ENCODE results near the gene SGSM1.
A peak's percentile ranks its signal among the peaks of the same experiment; 100 is the strongest.

The SGSM1 gene

GRCh38 chr22:24805790-24806662 is at the start of gene SGSM1:
Gene SGSM1, plus strand, starts transcription at chr22:24806211. Its CDS starts 115 bp downstream, at chr22:24806326.
- DNase-seq, result peak; percentile 80

GRCh38 chr22:24758164-24758799 is 47.7 kb upstream of the SGSM1 start:
- DNase-seq, result peak; percentile 50

GRCh38 chr22:24759765-24760164 is 46.2 kb upstream of the SGSM1 start:
- no peak for DNase-seq

GRCh38 chr22:24760708-24761306 is 45.2 kb upstream of the SGSM1 start:
- DNase-seq, result no peak

- no peak for DNase-seq
These were observed 43.9 kb upstream of the SGSM1 start for GRCh38 chr22:24761888-24762675.

GRCh38 chr22:24763872-24764485 is 42.0 kb upstream of the SGSM1 start:
- no peak for DNase-seq

GRCh38 chr22:24765166-24765565 is 40.8 kb upstream of the SGSM1 start:
- no peak for DNase-seq

- peak; percentile 31 for DNase-seq
These were observed 37.3 kb upstream of the SGSM1 start for GRCh38 chr22:24768537-24769374.

- DNase-seq, result no peak
These were observed 33.4 kb upstream of the SGSM1 start for GRCh38 chr22:24772493-24773220.

GRCh38 chr22:24775769-24776492 is 30.1 kb upstream of the SGSM1 start:
- no peak for DNase-seq

GRCh38 chr22:24776525-24776924 is 29.5 kb upstream of the SGSM1 start:
- DNase-seq, result no peak

GRCh38 chr22:24789516-24789915 is 16.5 kb upstream of the SGSM1 start:
- DNase-seq, result no peak

GRCh38 chr22:24791362-24791761 is 14.6 kb upstream of the SGSM1 start:
- no peak for DNase-seq

GRCh38 chr22:24796056-24796455 is 10.0 kb upstream of the SGSM1 start:
- no peak for DNase-seq

- DNase-seq, result no peak
These were observed 9.2 kb upstream of the SGSM1 start for GRCh38 chr22:24796860-24797259.

- no peak for DNase-seq
These were observed 4.0 kb upstream of the SGSM1 start for GRCh38 chr22:24801901-24802465.

- DNase-seq, result peak; percentile 59
These were observed 2.9 kb upstream of the SGSM1 start for GRCh38 chr22:24803064-24803542.

- no peak for DNase-seq
These were observed 621 bp downstream of the SGSM1 start for GRCh38 chr22:24806663-24807001.

- no peak for DNase-seq
These were observed 1.4 kb downstream of the SGSM1 start for GRCh38 chr22:24807284-24807950.

All from CD4-positive, alpha-beta T cell treated with Interleukin-12 subunit alpha and Interleukin-12 subunit beta, for 1 hour (primary cell).